GM19035 (cell line): ENCODE results near the gene ZNF205.
A peak's percentile ranks its signal among the peaks of the same experiment; 100 is the strongest.
"Not testable (repeated sequence)": the region's sequence is repeated elsewhere in the genome, so short reads cannot be mapped to it uniquely, and the experiment has no call there.

Source experiments
- ATAC-seq: cut with Tn5 transposase; IDR thresholded peaks from one replicate; pipeline ENCODE4 v1.9.1; 2021; ENCODE audit not compliant: unreplicated experiment

ZNF205 gene

GRCh38 chr16:3112058-3112880 lies at the start of gene ZNF205:
ZNF205 (plus strand) TSS chr16:3112586; CDS start chr16:3113431, 845 bp downstream.
- no peak for ATAC-seq

- ATAC-seq, result no peak
Measured at GRCh38 chr16:3063625-3064386, 48.6 kb upstream of the ZNF205 start.

- ATAC-seq, result no peak
Measured at GRCh38 chr16:3065069-3065741, 47.2 kb upstream of the ZNF205 start, which contains the start of gene IL32. IL32 (plus strand) TSS chr16:3065640; CDS start chr16:3065812, 172 bp downstream.

GRCh38 chr16:3065742-3066439 lies 46.5 kb upstream of the ZNF205 start:
- no peak for ATAC-seq

GRCh38 chr16:3066440-3066748 lies 46.0 kb upstream of the ZNF205 start:
- no peak for ATAC-seq

- no peak for ATAC-seq
Measured at GRCh38 chr16:3068487-3068886, 43.9 kb upstream of the ZNF205 start.

GRCh38 chr16:3069146-3069545 lies 43.2 kb upstream of the ZNF205 start:
- ATAC-seq, result not testable (repeated sequence)

- no peak for ATAC-seq
Measured at GRCh38 chr16:3070608-3071111, 41.7 kb upstream of the ZNF205 start.

GRCh38 chr16:3071655-3072054 lies 40.7 kb upstream of the ZNF205 start:
- no peak for ATAC-seq

GRCh38 chr16:3072148-3072547 lies 40.2 kb upstream of the ZNF205 start:
- ATAC-seq, result not testable (repeated sequence)

GRCh38 chr16:3072576-3073263 lies 39.7 kb upstream of the ZNF205 start:
- ATAC-seq, result not testable (repeated sequence)

- no peak for ATAC-seq
Measured at GRCh38 chr16:3073448-3073847, 38.9 kb upstream of the ZNF205 start.

GRCh38 chr16:3074860-3075522 lies 37.4 kb upstream of the ZNF205 start:
- ATAC-seq, result peak; percentile 75

GRCh38 chr16:3075523-3075915 lies 36.9 kb upstream of the ZNF205 start:
- peak; percentile 12 for ATAC-seq

GRCh38 chr16:3075946-3076345 lies 36.4 kb upstream of the ZNF205 start:
- ATAC-seq, result not testable (repeated sequence)

- ATAC-seq, result no peak
Measured at GRCh38 chr16:3076577-3076976, 35.8 kb upstream of the ZNF205 start.

GRCh38 chr16:3080024-3080423 lies 32.4 kb upstream of the ZNF205 start:
- ATAC-seq, result no peak

GRCh38 chr16:3081957-3082356 lies 30.4 kb upstream of the ZNF205 start:
- ATAC-seq, result not testable (repeated sequence)

GRCh38 chr16:3083408-3083807 lies 29.0 kb upstream of the ZNF205 start:
- not testable (repeated sequence) for ATAC-seq

GRCh38 chr16:3084491-3084890 lies 27.9 kb upstream of the ZNF205 start:
- no peak for ATAC-seq
